Measurements from ENCODE around the gene CFAP61.

The CFAP61 gene

DNA sequence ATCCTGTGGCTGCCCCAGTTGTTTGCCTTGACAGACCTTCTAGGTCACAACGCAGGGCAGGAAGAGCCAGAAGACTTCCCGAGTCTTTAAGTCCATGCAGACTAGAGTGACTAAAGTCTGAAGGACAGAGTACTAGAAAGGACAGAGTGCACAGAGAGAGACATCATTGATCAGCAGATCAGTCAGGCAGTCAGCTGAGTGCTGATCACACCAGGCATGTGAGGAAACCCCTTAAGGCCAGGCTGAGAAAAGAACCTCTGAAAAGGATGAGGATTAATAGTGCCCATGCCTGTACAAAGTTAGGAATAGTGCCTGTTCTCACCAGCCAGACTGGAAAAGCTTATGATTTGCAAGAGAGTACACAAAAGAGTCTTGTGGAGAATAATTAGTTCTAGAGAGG is 91.3 kb downstream of the CFAP61 start:
- no peak overlapping the region for H3K4me3 ChIP-seq (ENCODE audit: control insufficient read depth, low read depth, low read length)
- TF ChIP-seq, protein P1, sequence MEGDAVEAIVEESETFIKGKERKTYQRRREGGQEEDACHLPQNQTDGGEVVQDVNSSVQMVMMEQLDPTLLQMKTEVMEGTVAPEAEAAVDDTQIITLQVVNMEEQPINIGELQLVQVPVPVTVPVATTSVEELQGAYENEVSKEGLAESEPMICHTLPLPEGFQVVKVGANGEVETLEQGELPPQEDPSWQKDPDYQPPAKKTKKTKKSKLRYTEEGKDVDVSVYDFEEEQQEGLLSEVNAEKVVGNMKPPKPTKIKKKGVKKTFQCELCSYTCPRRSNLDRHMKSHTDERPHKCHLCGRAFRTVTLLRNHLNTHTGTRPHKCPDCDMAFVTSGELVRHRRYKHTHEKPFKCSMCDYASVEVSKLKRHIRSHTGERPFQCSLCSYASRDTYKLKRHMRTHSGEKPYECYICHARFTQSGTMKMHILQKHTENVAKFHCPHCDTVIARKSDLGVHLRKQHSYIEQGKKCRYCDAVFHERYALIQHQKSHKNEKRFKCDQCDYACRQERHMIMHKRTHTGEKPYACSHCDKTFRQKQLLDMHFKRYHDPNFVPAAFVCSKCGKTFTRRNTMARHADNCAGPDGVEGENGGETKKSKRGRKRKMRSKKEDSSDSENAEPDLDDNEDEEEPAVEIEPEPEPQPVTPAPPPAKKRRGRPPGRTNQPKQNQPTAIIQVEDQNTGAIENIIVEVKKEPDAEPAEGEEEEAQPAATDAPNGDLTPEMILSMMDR (IDR thresholded peaks at IDR 0.05; ENCODE audit: control insufficient read depth, insufficient read depth, low read depth, low read length, missing control alignments): no peak
- no peak for DNase-seq (ENCODE audit: low read depth)

DNA sequence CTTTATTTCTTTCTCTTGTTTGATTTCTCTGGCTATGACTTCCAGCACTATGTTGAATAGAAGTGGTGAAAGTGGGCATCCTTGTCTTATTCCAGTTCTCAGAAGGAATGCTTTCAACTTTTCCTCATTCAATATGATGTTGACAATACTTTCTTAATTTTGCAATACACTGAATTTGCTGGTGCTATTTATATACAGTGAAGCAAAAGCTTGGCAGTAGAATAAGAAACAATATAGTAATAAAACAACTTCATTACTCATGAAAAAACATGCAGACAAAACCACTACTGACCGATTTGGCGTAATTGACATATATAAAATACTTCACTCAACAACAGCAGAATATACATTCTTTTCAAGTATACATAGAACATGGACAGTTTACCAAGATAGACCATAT is 96.4 kb downstream of the CFAP61 start:
- TF ChIP-seq, protein P1 (IDR thresholded peaks at IDR 0.05; ENCODE audit: control insufficient read depth, insufficient read depth, low read depth, low read length, missing control alignments): no peak
- no peak for DNase-seq (ENCODE audit: low read depth)
- H3K4me3 ChIP-seq (ENCODE audit: control insufficient read depth, low read depth, low read length): no peak overlapping the region

DNA sequence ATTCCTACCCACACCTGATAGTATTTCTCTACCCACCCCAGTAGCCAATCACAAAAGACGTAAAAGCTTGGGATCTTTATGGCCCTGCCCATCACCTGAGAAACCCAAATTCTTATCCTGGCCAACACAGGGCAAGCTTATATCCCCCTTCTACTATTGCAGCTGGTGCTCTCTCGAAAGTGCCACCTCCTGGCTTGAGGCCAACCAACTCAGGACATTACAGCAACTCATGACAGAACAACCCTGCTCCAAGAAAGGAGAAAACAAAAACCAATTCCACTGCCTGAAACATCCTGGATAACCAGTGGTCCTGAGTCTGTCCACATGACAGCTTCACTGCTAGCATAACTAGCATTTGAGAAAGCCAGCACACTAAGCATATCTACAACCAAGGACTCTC is 97.9 kb downstream of the CFAP61 start:
- TF ChIP-seq, protein P1 (IDR thresholded peaks at IDR 0.05; ENCODE audit: control insufficient read depth, insufficient read depth, low read depth, low read length, missing control alignments): no peak
- no peak for DNase-seq (ENCODE audit: low read depth)
- H3K4me3 ChIP-seq (ENCODE audit: control insufficient read depth, low read depth, low read length): no peak overlapping the region

DNA sequence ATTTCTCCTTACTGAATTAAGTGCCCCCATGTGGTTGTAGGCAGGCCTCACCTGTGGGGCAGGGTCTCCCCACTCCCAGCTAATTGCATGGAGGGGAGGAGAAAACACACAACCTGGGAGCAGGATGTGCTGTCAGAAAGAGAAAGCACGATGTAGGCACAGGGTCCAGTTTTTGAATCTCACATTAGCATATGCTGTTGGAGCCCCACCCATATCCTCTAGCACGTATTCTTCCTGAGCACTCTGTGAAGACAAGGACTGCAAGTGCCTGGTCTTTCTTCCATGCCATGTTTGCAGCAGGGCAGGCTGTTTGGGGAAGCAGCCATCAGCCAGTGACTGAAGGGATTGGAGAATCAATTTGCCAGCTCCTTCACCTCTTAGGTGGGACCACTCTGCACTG is 108.2 kb downstream of the CFAP61 start:
- TF ChIP-seq, protein P1 (IDR thresholded peaks at IDR 0.05; ENCODE audit: control insufficient read depth, insufficient read depth, low read depth, low read length, missing control alignments): no peak
- DNase-seq (ENCODE audit: low read depth): no peak
- no peak overlapping the region for H3K4me3 ChIP-seq (ENCODE audit: control insufficient read depth, low read depth, low read length)

DNA sequence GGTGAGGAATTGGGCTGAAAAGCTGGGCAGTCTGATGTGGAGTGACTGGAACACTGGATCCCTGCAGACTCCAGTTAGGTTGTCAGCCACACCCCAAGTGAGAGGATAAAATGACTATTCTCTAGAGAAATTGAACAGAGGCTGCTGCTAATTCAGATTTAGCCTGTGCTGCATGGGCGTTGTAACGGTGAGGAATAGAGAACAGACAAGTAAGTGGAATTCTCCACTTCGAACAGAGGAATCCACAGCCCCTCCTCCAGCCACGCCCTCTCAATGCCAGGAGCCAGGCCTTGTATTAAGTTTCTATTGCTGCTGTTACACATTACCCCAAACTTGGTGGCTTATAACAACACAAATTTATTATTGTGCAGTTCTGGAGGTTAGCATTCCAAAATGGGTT is 109.3 kb downstream of the CFAP61 start:
- TF ChIP-seq, protein P1 (IDR thresholded peaks at IDR 0.05; ENCODE audit: control insufficient read depth, insufficient read depth, low read depth, low read length, missing control alignments): no peak
- no peak overlapping the region for H3K4me3 ChIP-seq (ENCODE audit: control insufficient read depth, low read depth, low read length)
- DNase-seq (ENCODE audit: low read depth): no peak

DNA sequence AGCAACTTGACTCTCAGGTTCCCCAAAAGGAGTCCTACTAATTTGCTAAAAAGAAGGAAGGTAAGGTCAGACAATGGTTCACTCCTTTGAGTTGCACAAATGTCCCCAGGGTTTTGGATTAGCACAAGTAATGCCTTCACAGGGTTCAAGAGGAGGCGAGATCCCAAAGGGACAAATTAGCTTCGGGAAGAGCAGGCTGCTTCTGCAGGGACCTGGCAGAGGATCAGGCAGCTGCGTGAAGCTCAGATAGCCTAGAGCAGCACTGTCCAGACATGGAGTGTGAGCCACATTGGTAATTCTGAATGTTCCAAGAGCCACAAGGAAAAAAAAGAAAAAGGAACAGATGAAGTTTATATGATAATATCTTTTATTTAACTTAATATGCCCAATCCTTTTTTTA is 115.4 kb downstream of the CFAP61 start:
- TF ChIP-seq, protein P1 (IDR thresholded peaks at IDR 0.05; ENCODE audit: control insufficient read depth, insufficient read depth, low read depth, low read length, missing control alignments): no peak
- H3K4me3 ChIP-seq (ENCODE audit: control insufficient read depth, low read depth, low read length): no peak overlapping the region
- DNase-seq (ENCODE audit: low read depth): no peak

DNA sequence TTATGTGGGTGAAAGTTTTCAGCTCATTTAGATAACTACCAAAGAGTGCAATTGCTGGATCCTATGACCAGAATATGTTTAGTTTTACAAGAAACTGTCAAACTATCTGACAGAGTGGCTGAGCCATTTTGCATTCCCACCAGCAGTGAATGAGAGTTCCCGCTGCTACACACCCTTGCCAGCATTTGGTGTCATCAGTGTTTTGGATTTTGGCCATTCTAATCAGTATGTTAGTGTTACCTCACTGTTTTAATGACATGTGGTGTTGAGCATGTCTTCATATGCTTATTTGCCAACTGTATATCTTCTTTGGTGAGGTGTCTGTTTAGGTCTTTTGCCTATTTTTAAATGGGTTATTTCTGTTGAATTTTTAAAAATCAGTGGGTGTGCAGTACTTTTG is 120.9 kb downstream of the CFAP61 start:
- TF ChIP-seq, protein P1 (IDR thresholded peaks at IDR 0.05; ENCODE audit: control insufficient read depth, insufficient read depth, low read depth, low read length, missing control alignments): no peak
- no peak overlapping the region for H3K4me3 ChIP-seq (ENCODE audit: control insufficient read depth, low read depth, low read length)
- no peak for DNase-seq (ENCODE audit: low read depth)
